ENCODE measurements around the gene PEX11G. TPM values are rescaled to one million over a fixed set of nuclear protein-coding genes. Genes with fewer than 3 reads are reported as not detected.

PEX11G gene
- total RNA-seq (1 to 10 TPM; 1.5 to 3.2 (median 2.2) TPM), polyA plus RNA-seq (1 to 10 TPM; 5.9 to 6.8 TPM)

GRCh38 chr19:7488736-7489353 lies at the start of gene PEX11G:
Gene PEX11G, minus strand, starts transcription at chr19:7489035. Its CDS starts 25 bp downstream, at chr19:7489010.
- peak; percentile 85 to 97 (median 92) for DNase-seq
- ATAC-seq = peak; percentile 96 to 98 (median 97)
- H3K4me3 ChIP-seq = peak within 1 kb of the TSS; percentile 54 to 74 (median 66)
- no peak for TF ChIP-seq CTCF (IDR thresholded peaks at IDR 0.05)
- H3K27ac ChIP-seq = peak within 1 kb of the TSS; percentile 75 to 86 (median 83)
- no peak for FAIRE-seq
- WGBS, 2 donors = 0 to 1% methylated on average over 34 to 49 of the region's 49 CpGs
- H3K4me1 ChIP-seq = peaks cover 0 to 8% (median 6%) of the 10 kb centered on the region in 3 donors
- intact Hi-C loops (cut with DNase I) = no loop called here
- no peaks in the 10 kb centered on the region for H3K27me3 ChIP-seq
- H3K36me3 ChIP-seq = no peaks in the 10 kb centered on the region
- no peaks in the 10 kb centered on the region for H3K9me3 ChIP-seq

GRCh38 chr19:7535998-7536695 lies 47.3 kb upstream of the PEX11G start:
- FAIRE-seq (no peak), DNase-seq (peak in 1 of 6 donors; percentile 52), ATAC-seq (no peak)
- Histone ChIP-seq H3K27me3 (no peaks in the 10 kb centered on the region), H3K4me3 (peak overlapping the region; percentile 80 to 95 (median 88)), H3K36me3 (peaks cover 0 to 12% (median 0%) of the 10 kb centered on the region in 3 donors), H3K4me1 (peaks cover 0 to 5% (median 0%) of the 10 kb centered on the region in 3 donors), H3K27ac (peak overlapping the region in 1 of 4 donors; percentile 87), H3K9me3 (no peaks in the 10 kb centered on the region)
- intact Hi-C loops (cut with DNase I) = no loop called here
- 19 to 23% methylated on average over 30 of the region's 30 CpGs for WGBS, 2 donors
- no peak for TF ChIP-seq CTCF (IDR thresholded peaks at IDR 0.05)

- Histone ChIP-seq H3K27ac (peak within 1 kb of the TSS; percentile 59 to 87 (median 80)), H3K9me3 (no peaks in the 10 kb centered on the region), H3K4me1 (peaks cover 0 to 5% (median 0%) of the 10 kb centered on the region in 3 donors), H3K27me3 (no peaks in the 10 kb centered on the region), H3K36me3 (peaks cover 0 to 4% (median 0%) of the 10 kb centered on the region in 3 donors), H3K4me3 (peak within 1 kb of the TSS; percentile 80 to 95 (median 88))
- FAIRE-seq = no peak
- ATAC-seq = peak; percentile 86 to 92 (median 87)
- 0% methylated on average over 69 to 76 of the region's 76 CpGs for WGBS, 2 donors
- intact Hi-C loops (cut with DNase I) = no loop called here
- no peak for TF ChIP-seq CTCF (IDR thresholded peaks at IDR 0.05)
- DNase-seq = peak; percentile 95 to 98 (median 96)
These were observed 46.5 kb upstream of the PEX11G start, which contains the start of gene PNPLA6 for GRCh38 chr19:7535047-7535997. Gene PNPLA6, plus strand, starts transcription at chr19:7535717. Its CDS starts 72 bp downstream, at chr19:7535789.

- H3K4me1 ChIP-seq = peaks cover 0 to 5% (median 0%) of the 10 kb centered on the region in 3 donors
- intact Hi-C loops (cut with DNase I) = no loop called here
- WGBS, 2 donors = 0% methylated on average over 27 of the region's 27 CpGs
- no peaks in the 10 kb centered on the region for H3K36me3 ChIP-seq
- peak in 4 of 6 donors; percentile 40 to 63 (median 58) for DNase-seq
- H3K27me3 ChIP-seq = no peaks in the 10 kb centered on the region
- TF ChIP-seq CTCF (IDR thresholded peaks at IDR 0.05) = no peak
- no peaks in the 10 kb centered on the region for H3K9me3 ChIP-seq
- ATAC-seq = peak; percentile 42 to 59 (median 55)
- peak overlapping the region; percentile 59 to 87 (median 80) for H3K27ac ChIP-seq
- H3K4me3 ChIP-seq = peak overlapping the region; percentile 80 to 95 (median 88)
- no peak for FAIRE-seq
These were observed 45.8 kb upstream of the PEX11G start for GRCh38 chr19:7534531-7535046.

Data from pancreas (tissue), 10 donors.